Measurements from ENCODE around the gene ECHDC1.
"Not testable (repeated sequence)": the region's sequence is repeated elsewhere in the genome, so short reads cannot be mapped to it uniquely, and the experiment has no call there.

ECHDC1 gene, protein sequence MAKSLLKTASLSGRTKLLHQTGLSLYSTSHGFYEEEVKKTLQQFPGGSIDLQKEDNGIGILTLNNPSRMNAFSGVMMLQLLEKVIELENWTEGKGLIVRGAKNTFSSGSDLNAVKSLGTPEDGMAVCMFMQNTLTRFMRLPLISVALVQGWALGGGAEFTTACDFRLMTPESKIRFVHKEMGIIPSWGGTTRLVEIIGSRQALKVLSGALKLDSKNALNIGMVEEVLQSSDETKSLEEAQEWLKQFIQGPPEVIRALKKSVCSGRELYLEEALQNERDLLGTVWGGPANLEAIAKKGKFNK

DNA sequence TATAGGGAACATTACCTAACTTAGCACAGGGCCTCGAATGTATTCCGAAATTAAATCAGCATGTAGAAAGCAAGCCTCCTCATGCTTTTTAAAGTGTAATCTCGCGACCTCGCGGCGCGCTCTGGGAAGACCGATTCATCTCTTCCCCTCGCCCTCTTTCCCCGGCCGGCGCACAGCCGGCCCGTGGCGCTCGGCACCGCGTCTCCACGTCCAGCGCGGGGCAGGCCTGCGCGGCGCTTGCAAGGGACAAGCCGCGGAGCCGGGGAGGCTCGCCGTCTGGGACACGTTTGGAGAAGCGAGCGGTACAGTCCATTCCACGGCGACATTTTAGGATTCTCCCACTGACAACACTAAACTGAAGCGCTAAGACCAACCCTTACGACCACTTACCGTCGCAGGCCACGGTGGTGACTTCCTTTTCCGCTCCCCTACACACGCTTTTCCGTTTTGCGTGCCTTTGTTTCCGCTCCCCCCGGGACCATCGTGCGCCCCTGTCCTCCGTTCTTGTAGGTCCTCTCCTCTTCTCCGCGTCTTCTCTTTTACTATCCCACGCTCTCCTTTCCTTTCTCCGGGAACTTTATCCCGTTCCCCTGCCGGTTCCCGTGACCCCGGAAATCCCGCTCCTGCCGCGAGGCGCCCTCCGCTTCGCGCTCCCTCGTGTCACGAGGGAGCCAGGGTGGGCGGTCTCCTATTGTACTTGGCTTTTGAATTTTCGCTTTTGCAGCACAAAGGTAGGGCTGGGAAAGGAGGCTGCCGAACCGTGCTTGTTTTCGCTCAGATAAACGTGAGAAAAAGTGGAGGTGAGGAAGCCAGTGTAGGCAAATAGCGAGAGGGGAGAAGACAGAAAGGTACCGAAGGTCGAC lies at the start of gene ECHDC1:
Gene ECHDC1 (minus strand): TSS at position 664 of the 863 bp plus-strand sequence. CDS start 12,581 bp downstream, outside the sequence.
- DNase-seq: peak; percentile 64 to 65

DNA sequence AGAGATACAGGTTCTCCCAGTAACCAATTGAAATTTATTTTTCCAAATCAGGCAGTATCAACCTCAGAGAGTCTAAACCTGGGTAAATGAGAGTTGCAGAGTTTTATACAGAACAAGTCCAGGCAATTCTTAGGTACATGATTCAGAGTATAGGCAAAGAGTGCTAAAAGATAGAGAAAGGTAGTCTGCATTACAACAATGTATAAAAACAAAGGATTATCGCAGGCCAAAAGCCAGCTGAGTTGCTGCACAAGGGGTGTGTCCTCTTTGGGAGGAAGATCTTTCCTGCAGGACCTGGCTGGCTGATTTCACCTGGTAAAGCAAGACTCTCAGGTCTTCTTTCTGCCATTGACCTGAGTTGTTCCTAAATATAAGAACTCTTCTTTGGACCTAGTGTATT lies 48.9 kb upstream of the ECHDC1 start:
- no peak for DNase-seq

DNA sequence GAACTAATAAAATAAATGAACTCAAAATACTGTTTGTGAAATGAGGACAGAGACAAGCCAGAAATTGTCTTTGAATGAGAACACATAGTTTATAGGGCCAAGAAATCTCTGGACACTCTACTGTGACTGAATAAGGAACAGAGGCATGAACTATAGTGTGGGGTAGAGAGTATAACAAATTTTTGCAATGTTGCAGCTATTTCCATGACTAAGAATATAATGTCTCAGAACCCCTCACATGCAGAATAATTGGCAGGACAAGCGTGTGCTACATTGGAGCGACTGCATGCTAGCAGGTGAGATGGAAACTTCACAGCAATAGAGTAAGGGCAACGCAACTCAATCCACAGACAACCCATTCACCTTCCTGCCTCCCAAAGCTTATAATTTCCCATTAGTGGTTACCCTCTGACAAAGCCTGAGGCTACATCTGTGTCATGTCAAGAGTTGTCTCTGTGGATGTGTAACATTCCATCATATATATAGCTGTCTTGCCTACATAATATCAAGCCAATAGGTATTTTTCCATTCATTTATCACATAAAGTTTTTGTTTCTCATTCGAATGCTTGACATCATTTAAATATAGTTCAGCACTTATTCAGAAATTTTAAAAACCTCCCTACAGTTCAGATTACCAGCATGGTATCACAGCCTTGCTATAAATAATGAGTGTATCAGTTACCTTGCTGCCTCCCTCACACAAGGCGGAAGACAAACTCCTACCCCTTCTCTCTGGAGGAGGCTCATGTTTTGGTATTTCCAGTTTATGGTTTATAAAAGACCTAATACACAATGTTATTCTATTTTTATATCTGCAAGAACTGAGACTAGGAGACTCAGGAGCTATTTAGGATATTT lies 47.9 kb upstream of the ECHDC1 start:
- DNase-seq: no peak

DNA sequence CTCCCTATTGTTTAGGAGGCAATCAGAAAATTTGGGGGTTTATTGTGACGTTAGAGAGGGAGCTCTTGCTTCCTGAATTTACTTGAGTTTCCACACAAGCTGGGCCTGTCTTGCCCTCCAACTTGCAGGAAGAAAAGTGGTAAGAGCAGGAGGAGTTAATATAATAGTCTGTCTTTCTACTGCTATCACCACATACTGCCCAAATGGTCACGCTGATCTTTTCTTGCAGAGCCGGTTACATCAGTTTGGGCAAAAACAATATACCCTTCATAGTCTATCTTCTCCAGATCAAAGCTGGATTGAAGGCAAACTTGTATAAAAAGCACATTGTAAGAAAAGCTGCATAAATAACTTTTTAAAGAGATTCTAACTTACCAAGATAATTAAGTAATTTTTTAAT lies 46.3 kb upstream of the ECHDC1 start:
- no peak for DNase-seq

DNA sequence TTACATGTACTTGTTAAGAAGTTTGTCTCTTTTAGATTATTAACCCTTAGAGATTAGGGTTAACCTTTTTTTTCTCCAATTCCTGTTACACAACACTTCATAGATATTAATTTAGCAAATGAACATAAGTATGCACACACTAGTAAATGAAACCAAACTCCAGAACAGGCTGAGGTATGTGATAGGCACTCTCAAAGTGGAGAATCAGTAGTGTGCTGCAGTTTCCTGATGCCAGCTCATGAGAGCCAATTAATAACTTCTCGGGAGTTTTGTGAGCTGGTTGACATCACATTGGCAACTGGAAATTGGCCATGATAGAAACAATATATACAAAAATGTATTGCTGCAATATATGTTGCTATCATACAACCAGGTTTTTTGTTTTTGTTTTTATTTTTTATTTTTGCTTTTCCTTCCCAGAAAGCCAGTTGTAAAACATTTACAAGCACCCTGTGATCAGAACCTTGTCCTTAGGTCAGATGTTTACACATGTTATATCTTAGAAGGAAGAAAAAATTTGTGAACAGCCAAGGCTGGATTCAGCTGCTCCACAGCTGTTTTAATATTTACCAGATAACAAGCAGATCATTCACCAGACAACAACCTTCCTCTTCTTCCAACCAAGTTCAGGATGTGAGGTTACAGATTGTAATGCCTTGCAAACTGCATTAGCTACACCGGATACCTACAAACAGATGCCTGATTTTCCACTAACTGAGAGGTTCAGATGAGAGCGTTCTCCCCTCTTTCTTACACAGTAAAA lies 42.4 kb upstream of the ECHDC1 start:
- no peak for DNase-seq

DNA sequence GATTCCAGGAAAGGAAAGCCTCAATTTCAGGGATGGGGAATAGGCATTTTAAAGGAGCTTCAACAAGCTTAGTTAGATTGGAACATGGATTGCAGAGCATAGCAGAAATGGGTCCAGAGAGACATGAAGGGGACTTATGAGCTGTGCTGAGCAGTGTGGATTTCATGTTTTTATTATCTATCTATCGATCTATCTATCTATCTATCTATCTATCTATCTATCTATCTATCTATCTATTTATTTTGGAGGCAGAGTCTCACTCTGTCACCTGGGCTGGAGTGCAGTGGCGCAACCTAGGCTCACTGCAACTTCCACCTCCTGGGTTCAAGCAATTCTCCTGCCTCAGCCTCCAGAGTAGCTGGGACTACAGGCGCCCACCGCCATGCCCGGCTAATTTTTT lies 41.4 kb upstream of the ECHDC1 start:
- DNase-seq: not testable (repeated sequence)

DNA sequence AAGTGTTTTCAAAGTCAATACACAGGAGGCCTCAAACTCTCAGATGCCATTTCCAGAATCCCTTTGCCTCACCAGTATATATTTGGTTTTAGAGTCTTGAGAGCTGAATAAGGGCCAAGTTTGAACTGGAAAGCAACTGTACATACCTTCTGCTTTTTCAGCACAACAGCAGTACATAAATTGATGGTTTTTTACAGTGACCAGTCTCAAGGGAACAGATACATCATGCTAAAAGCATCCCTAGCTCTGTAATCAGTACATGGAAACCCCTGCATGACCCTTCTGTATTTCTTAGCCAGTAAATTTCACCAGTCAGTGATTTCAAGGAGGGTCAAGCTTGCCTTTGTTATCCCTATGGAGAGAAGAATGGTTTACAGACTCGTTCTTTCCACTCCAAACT lies 40.6 kb upstream of the ECHDC1 start:
- DNase-seq: no peak

DNA sequence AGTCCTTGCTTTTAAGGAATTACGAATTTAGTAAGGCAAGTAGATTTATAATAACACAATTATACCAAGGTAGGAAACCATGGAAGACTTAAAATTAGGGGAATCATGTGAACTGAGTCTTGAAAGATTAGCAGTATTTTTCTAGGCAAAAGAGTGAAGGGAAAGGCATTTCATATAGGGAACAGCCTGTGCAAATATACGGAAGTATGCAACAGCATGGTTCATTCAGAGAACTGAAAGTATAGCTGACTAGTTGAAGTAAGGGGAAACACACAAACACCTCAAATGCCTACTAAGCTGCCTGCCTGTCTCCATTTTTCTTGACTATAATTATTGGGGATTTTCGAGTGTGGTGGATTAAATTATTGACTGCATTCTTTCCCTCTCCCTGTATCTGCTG lies 39.0 kb upstream of the ECHDC1 start:
- no peak for DNase-seq

DNA sequence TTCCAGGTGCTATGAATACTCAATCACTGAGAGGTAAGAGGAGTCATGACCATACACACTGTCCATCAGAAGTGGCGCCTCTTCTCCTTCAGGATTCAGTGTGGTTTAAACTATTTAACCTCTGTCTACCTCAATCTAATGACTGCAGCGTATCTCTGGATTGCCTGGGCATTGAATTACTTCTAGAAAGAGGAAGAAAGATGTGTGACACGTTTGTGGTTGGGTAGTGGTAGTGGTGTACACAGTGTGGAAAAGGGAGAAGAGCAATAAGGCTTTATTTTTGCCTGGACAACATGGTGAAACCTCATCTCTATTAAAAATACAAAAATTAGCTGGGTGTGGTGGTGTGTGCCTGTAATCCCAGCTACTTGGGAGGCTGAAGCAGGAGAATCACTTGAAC lies 38.0 kb upstream of the ECHDC1 start:
- no peak for DNase-seq

DNA sequence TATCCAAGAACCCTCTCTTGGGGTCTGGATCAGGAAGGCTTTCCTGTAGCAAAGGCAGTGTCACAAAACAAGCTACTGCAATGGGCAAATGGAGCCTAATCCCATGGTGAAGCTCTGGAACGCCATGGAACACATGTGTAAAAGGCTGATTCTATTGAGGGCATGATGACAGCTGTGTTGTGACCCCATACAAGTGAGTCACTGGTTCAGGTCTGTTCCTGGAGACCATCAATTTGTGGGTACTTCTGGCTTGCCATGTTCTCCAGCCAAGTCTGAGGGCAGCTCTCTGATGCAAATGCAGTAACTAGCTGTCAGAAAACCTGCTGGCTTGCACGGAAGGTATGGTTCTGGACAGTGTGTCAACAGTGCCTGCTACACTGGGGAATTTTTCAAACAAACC lies 33.3 kb upstream of the ECHDC1 start:
- DNase-seq: no peak

DNA sequence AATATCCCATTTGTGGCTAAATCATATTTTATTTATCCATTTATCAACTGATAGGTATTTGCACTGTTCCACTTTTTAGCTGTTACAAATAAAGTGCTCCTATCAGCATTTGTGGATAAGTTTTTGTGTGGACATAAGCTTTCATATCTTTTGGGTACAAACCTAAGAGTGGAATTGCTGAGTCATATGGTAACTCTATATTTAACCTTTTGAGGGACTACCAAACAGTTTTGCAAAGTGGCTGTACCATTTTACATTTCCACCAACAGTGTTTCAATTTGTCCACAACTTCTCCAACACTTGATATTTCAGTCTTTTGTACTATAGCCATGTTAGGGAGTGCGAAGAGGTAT lies 23.6 kb upstream of the ECHDC1 start:
- no peak for DNase-seq

DNA sequence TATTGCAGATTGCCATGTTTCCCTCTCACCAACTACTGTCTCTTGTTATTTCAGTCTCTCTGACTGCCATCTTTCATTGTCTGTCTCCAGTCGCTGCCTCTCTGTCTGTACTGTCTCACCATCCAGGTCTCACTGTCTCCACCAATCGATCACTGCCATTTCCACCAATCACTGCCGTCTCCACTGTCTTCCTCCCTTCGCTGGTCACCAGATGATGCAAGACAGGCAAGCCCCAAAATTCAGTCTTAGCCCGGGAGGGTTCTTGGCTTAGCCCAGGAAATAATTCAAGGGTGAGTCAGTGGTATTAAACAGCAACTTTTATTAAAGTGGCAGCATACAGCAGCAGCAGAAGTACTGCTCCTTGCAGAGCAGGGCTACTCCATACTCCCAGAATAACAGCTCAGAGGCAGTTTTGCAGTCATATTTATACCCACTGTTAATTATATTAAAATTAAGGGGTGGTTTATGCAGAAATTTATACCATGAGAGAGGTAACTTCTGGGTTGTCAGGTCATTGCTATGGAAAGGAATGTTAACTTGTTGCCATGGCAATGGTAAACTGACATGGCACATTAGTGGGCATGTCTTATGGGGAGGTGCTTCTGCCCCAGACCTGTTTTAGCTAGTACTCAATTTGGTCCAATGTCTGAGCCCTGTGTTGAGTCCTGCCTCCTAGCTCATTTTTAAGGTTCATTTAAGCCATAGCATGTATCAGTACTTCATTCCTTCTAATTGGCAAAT lies 23.0 kb upstream of the ECHDC1 start:
- DNase-seq: no peak

DNA sequence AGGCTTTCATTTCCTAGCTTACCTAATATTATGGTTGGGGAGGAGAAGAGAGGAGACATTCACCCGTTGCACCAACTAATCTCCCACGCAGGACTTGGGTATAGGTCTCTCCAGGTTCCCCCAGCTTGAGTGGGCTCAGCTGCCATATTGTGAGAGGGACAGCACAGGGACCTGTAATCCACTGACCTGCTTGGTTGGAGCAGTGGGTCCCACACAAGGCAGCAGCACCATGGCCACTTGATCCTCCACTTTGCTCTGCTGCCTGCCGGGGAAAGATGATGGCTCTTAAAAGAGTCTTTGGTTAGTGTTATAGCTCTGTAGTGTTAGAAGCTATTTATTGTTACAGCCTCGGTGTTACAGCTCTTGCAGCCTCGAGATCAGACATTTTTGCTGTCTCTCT lies 22.5 kb upstream of the ECHDC1 start:
- DNase-seq: no peak

DNA sequence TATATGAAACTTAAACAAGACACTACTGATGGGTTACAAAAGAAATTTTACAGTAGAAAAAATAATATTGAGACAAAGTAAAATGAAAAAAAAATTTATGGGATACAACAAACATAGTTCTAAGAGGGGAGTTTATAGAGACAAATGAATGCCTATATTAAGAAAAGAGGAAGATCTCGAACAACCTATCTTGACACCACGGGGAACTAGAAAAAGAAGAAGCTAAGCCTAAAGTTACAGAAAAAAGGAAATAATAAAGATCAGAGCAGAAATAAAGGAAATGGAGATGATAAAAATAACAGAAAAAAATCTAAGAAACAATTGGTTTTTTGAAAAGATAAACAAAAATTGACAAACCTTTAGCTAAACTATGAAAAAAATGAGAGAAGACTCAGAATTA lies 9.1 kb upstream of the ECHDC1 start:
- DNase-seq: no peak

DNA sequence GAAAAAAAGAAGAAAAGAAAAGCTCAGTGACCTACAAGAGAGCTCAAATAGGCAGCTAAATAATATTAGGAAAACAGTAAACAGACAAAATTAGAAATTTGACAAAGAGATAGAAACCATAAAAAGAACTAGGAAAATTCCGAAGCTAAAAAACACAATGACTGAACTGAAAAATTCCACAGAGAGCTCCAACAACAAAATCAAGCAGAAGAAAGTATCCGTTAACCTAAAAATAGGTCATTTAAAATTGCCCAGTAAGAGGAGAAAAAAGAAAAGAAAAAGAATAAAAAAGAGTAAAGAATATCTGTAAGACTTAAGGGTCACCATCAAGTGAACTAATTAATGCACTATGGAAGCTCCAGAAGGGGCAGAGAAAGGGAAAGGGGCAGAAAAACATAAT lies 6.6 kb upstream of the ECHDC1 start:
- DNase-seq: no peak

DNA sequence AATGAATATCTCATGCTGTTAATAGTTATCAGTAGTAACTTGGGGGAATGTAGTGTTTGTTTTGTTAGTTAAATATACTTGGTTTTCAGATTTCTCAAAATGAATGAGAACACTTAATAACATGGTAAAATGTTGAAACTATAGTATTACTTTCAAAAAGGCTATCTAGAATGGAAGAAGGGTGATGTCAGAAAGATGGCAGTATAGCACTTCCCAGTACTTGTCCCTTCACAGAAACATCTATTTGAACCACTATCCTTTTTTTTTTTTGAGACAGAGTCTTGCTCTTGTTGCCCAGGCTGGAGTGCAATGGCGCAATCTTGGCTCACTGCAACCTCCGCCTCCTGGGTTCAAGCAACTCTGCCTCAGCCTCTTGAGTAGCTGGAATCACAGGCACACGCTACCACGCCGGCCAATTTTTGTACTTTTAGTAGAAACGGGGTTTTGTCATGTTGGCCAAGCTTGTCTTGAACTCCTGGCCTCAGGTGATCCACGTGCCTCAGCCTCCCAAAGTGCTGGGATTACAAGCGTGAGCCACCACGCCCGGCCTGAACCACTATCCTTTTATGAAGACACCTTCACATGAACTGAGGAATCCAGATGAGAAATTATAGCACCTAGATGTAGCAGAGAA lies 4.7 kb upstream of the ECHDC1 start:
- no peak for DNase-seq

DNA sequence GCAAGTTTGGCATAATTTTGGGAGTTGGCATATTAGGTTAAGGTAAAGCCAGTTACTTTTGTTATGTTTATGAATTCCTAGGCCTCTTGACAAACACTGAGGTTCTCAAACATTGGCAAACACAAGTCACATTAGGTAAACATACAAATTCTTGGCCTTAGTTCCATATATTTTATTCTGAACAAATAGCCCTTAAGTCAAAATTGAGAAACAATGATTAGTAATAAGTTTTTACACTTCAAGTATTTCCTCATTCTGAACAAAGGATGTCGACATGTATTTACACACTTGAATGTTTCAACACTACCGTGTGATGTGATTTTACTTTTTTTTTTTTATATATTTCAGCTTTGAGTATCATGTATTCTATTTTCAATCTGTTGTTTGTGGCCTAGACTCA lies 3.8 kb upstream of the ECHDC1 start:
- DNase-seq: no peak

DNA sequence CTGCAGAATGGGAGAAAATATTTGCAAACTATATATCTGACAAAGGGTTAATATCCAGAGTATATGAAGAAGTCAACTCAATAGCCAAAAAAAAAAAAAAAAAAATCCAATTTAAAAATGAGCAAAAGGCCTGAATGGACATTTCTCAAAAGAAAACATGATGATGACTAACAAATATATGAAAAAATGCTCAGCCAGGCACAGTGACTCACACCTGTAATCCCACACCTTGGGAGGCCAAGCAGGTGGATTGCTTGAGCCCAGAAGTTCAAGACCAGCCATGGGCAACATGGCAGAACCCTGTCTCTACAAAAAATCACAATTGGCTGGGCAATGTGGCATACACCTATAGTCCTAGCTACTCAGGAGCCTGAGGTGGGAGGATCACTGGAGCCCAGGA lies 2.1 kb upstream of the ECHDC1 start:
- DNase-seq: no peak

DNA sequence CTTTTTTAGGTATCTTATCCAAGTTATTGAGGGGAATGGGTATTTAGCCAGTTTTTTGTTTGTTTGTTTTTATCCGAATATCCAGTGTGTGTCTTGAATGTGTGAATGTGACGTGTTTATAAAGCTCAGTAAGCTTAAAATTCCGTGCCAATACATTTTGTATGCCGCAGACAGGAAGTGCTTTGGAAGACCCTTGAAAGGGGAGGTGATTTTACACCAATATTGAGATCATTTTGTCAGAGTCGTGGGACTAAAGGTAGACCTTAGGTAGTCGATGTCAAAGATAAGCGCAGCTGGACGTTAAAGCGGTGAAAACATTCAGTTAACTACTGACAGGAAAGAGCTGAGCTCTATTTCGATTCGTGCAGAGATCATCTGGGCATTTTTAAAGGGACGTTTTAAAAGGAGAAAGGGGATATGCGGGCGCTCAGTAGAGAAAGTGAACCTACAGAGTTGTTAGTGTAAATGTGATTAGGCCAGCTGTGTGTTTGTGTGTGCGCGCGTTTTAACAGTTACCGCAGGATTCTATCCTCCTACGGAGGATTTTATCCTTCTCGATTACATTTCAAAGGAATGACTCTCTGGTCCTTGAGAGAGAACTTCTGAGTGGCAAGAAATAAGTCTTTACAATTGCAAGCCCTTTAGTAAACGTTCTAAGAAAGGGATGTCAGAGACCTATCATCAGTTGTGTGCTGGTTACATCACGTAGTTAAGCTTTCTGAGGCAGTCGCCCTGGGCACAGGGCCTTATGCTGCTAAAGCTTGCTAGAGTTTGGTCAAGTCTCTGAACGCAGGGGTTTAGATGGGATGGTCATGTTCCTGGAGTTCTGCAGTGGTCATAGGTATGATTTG lies 625 bp upstream of the ECHDC1 start:
- DNase-seq: no peak

DNA sequence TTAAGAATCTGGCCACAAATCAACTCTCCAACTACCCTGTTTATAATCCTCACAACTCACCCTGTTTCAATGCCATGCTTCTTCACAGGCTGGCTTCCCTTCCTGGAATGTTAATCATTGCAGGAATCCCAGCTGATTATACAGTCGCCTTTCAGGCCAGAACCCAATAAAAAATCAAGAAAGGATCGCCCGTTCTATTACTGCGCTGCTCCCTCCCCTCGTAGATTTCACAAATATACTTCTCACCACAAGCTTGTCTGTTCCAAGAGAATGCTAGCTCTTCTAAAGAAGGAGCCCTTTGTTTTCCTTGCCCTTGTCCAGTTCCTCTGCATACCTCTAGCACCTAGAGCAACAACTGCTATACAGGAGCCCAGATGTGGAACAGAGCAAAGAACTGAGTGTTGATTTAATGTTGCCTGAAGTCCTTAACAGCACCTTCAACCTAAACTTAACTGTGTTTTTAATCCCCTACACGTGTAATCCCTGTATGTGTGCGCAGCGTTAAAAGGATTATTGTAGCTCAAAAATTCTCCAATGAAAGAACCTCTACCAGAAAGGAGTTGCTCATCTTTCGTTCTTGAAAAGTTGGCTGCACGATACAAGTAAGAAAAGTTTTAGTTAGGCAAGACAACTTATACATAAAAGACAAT lies 988 bp downstream of the ECHDC1 start:
- DNase-seq: no peak
